Jurkat, Clone E6-1 (cell line): Measurements from ENCODE around the gene CEND1.

ENCODE experiments used
- DNase-seq: peaks from one replicate; pipeline ENCODE4 v3.0.0-alpha.2; 2011; ENCODE audit warnings: low read depth, low spot score
- H3K4me3 ChIP-seq: 2 replicates; pipeline ENCODE4 v1.5.1; 2011; ENCODE audit warnings: mild to moderate bottlenecking, low read length, control low read depth, moderate library complexity

The CEND1 gene

DNA sequence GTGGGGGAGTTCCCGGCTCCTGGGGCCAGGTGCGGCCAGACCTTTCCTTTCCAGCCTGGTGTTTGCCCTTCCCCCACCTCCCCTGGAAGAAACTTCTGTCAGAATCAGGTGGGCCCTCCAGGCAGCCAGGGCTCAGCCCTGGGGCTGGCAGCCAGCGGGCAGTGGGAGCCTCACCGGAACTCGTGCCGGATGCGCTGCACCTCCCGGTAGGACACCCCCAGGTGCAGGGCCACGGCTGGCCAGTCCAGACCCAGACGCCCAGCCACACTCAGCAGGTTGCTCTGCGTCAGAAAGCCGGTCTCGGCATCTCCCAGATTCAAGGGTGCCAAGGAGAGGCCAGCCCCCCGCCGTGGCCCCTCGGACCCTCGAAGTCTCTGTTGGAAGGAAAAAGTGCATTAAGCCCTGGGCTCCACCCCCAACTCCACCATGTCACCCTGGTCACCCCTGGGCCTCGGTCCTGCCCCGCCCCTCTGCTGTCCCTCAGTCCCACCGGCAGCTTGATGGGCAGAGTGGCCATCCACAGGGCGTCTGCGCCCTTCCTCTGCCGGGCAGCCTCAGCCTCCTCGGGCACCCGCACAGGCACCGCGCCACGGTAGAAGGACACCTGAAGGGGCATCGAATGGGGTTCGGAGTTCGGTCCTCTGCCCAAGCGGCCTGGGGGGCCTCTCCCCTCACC, 9.9 kb upstream of the CEND1 start:
- DNase-seq = no peak
- H3K4me3 ChIP-seq = no peak overlapping the region

DNA sequence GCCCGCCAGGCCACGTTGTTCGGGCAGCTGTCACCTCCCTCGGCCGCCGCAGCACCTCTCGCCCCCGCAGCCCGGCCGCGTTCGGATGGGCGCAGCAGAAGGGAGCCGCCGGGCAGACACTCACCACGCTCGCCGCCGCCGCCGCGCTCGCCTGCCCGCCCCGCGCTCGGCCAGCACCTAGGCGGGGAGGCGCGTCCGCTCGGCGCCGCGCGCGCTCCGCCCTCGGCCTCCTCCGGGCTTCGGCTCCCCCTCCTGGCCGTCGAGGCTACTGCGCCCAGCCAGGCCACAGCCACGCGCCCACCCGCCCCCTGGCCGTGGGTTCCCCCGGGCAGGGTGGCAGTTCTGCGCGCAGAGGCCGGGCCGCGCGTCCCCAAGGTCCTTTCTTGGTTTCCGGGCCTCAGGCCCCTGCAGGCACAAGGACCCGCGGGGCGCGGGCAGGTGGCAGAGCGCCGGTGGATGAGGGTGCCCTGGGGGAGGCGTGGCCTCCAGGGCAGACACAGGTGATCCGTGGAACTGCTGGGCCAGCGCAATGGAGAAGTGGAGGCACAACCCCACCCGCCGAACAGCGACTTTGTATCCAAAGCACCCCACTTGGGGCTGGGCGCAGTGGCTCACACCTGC, 8.3 kb upstream of the CEND1 start, which contains the start of gene SLC25A22:
TSS of gene SLC25A22 (minus strand) at position 189 of the 621 bp plus-strand sequence. CDS start 3,275 bp downstream, outside the sequence.
- H3K4me3 ChIP-seq = peak within 1 kb of the TSS; percentile 85
- no peak for DNase-seq

DNA sequence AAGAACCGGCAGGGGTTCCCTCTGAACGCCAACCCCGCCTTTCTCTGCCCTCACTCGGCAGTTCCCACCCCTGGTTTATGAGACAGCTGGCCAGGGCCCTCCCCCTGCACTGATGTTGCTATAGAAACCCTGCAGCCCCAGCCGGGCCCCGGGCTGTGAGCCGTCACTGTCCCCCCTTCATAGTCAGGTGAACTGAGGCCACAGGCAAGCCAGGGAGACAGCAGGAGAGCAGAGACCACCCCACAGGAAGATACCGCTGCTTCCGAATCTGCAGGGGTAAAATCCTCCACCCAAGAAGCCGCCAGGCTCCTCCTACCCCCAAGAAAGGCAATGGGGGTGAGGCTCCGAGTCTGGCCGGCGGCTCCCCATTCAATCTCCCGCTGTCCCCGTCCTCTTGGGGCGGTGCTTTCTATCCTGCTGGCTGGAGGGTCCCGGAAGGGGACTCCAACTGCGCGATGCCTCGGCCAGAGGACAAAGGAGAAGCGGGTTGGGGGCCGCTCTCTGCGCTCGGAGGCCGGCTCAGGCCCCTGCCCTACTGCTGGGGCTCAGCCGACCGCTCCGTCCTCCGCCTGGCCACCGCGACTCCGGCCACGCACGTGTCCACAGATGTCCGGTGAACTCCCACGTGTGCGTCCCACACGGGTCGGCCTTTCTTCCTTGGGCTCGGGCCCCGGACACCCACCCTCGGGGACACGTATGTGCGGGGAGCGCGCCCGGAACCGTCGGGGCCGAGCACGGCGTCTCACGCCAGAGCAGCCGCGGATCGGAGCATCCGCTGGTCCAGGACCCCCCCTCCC, 7.6 kb upstream of the CEND1 start:
- DNase-seq = peak; percentile 80
- peak overlapping the region; percentile 85 for H3K4me3 ChIP-seq

DNA sequence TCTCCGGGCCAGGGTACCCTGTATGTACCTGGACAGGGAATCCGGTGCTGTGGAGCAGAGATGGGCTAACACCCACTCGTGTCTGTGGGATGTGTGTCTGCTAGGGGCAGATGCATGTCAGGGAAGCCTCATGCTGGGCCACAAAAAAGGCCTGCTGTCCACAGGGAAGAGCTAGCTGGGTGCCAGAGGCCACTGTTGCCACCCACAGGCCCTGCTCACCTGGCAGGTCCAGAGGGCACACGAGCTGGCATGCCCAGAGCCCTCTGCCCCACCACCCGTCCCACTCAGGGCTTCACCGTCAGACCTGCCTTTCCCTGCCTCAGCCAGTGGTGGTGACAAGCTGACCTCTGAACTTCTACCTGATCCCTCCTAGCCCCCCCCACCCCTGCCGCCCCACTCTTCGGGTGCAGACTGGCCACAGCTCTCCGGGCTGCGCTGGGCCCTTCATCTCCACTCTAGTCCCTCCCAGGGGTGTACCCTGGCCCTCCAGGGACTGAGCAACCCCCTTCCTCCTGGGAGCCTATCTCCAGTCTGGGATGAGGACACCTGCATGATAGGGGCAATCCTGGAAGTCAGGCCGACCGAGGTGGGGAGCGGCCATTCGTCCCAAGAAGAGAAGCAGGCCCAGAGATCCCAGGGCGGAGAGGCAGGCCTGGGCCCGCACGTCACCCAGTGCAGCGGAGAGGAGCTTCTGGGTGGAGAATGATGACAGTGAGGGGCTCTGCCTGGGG, 6.8 kb upstream of the CEND1 start:
- DNase-seq = no peak
- H3K4me3 ChIP-seq = peak overlapping the region; percentile 85

DNA sequence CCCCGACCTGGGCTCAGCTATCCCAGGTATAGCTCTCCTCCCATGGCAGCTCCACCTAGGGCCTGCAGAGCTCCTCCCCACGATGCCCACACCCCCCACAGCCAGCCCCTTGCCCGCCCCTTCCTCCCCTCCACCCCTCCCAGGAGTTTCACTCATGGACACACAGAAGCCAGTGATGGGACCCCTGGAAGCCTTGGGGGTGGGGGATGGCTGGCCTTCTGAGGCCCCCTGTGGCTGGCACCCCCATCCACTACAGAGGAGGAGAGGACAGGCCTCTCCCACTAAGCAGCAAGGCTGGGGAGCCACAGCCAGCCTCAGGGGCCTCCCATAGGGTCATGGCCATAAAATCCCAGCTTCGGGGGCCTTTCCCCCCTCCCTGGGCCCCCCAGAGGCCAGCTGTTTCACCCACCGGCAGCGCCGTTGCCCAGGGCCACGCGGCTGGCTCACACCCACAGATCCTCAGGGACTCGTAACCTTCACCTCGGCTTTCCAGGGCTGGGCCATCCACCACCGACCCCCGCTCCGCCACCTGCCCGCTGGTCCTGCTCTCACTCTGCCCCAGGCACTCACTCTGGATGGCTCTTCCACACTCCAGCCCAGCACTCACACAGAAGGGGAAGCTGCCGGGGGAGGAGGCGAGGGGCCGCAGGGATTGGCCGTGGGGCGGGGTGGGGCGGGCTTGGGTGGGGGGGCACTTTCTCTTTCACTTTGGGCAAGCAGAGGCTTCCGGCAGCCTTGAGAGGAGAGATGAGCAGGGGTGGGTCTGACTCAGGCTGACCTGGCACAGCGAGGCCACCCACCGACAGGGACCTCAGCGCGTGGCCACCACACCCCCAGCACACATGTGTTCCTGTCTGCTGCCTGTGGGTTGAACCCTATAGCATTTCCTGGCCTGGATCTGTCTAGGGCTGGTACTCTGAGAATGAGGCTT, 6.0 kb upstream of the CEND1 start:
- DNase-seq = peak; percentile 60
- peak overlapping the region; percentile 85 for H3K4me3 ChIP-seq

DNA sequence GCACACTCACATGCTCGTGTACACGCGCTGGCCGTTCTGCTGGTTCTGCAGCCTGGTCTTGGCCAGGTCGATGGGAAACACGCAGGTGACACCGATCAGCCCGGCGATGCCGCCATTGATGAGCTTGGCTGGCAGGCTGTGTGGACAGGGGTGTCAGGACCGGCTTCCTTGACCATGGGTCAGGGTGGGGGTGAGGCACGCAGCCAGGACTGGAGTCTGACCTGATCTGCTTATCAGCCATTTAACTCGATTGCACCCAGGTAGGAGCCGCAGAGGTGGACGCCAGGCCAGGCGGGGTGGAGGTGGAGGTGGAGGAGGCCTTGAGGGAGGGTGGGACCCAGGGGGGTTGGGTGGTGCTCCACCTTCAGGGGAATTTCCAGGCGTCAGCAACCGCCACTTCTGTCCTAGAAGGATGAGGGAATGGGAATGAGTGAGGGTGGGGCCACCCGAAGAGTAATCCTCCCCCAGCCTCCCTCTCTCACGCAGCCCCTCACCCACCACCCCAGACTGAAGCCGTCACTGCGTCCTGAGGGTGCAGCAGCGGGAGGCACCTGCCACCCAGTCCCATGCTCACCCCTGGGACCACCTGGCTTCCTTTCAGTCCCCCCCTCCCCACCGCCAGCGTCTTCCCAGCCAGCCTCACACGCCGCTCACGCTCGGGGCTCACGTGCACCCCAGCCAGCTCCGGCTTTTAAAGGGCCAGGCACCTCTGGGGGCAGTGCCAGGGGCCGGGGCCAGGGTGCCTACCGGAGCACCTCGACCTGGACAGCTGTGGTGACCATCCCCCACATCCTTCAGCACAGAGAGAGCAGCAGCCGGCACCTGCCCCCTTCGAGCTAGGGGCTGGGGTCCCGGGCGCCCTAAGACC, 5.1 kb upstream of the CEND1 start:
- peak overlapping the region; percentile 85 for H3K4me3 ChIP-seq
- DNase-seq = no peak

DNA sequence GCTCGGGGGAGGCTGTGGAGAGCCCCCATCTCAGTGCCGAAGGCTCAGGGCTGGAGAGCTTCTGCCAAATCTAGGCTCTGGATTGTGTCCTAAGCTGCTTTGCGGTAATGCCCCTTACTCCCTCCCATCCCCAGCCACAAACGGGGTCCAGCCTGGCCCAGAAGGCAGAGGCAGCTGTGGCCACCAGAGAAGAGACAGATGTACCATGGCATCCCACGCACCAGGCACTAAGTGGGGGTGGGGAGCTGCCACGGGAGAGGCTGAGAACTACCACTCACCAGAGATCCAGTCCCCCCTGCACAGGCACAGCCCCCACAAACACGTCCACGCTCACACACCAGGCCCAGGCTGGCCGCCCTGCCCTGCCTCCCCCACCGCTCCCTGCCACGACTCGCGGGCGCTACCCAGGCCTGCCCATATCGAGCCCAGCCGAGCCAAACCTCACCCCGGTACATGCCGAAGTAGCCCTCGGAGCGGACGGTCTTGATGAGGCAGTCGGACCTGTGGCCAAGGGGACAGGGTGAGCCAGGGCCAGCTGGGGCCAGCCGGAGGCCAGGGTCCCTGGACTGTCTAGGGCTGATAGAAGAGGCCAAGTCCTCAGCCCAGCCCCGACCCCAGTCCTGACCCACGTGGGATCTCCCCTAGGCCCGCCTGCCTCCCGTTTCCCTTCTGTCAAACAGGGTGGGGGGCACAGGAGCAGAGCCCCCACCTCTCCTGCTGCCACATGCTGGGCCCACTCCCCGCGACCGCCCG, 4.3 kb upstream of the CEND1 start:
- H3K4me3 ChIP-seq = no peak overlapping the region
- DNase-seq = no peak

DNA sequence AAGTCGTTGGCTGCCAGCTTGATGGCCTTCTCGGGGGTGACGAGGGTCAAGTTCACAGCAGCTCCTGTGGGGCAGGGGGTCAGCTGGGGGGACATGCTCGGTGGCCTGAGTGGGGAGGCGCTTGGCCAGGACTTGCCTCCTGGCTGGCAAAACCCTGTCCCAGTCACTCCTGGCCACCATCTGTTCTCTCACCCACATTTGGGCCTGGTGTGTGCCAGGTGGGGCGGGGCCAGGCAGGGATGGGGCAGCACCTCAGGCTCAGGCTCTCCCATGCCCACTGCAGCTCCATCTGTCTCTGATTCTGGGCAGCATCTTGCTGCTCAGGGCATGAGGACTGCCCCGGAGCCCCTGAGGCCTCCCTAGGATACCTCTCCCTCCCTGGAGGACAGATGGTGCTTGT, 3.7 kb upstream of the CEND1 start:
- no peak for DNase-seq
- H3K4me3 ChIP-seq = no peak overlapping the region

DNA sequence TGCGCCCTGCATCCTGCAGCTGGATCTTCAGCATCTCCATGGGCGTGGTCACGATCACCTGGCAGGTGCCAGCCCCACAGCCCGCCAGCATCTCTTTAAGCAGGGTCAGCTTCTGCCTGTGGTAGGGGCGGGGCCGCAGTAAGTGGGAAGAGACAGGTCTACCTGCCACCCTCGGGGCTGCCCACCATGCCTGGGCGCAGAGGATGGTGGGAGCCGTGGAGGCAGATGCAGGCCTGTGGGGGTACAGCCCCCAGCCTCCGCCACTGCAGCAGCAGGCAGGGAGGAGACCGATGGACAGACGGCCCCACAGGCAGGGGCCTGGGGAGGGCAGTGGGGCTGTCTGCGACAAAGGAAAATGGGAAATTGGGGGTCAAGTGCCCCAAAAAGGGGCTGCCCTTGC, 3.0 kb upstream of the CEND1 start:
- no peak overlapping the region for H3K4me3 ChIP-seq
- DNase-seq = no peak

DNA sequence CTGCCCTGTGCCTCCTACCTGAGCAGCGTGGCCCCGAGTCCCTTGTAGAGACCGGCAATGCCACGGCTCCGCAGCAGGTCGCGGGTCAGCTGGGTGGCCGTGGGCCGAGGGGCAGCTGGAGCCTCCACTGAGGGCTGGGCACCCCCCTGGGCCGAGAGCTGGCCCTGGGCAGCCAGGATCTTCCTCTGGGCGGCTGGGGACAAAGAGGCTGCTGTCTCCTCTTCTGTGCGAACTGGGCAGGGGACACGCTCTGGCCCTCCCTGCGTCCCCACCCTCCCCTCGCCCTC, 2.6 kb upstream of the CEND1 start:
- no peak overlapping the region for H3K4me3 ChIP-seq
- no peak for DNase-seq

DNA sequence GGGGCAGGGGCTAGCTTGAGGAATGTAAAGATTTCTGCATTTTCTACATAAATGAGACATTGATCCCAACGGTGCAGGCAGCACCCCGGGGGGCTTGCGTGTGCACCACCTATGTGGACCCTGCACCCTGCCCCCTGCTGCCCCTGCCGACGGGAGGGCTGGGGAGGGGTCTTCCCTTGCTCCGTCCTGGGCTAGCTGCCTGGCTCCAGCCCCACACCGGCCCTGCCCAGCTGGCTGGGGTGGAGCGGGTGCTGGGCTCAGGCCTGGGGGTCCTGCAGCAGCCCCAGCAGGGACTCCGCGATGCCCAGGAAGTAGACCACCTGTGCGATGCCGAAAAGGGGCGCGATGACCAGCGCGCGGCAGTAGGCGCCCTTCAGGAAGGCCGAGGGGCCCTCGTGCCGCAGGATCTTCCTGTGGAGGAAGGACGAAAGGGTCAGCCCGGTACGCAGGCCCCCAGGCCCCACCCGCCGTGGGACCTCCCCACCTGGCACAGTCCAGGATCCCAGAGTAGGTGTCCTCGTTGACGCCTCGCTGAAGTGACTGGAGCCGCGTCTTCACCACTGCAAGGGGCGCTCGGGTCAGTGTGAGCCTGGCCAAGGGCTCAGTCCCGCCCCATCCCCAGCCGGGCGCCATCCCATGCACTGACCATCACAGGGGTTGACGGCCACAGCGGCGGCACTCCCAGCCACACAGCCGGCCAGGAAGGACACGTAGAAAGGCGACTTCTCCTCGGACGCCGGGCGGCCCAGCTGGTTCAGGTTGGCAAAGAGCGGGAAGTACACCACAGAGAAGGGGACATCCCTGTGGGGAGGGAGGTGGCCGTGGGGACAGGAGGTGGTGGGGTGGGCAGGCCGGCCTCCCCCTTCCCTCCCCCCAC, 2.0 kb upstream of the CEND1 start:
- no peak overlapping the region for H3K4me3 ChIP-seq
- DNase-seq = no peak

DNA sequence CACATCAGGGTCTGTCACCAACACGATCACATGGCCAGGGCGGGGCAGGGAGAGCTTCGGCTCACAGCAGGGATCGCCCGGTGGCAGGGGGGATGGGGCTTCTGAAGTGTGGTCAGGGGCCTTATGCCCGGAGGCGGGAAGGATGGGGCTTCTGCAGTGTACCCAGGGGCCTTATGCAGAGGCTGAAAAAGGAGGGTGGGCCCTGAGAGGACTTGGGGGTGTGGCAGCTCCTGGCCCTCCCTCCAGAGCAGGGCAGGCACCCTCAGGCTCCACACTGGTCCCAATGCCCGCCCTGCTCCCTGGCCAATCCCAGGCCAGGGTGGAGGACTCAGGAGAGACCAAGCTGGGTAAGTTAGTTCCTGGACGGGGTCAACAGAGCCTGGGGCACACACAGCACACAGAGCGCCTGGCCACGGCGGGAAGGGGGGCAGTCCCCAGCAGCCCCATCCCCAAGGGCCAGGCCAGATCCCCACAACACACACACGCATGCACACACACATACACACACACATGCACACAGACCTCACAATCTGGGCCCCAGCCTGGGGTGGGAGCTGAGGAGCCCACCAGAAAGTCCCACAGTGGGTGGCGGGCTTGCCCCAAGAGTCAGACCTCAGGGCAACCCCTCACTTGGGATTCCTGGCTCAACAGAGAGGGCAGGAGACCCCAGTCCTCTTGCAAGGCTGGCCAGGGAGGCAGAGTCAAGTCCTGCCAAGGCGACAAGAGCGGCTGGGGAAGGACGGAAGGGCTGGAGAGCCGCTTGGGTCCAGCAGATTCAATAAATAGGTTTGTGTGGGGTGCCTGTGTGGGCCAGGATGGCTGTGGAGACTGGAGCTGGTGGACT, 1.1 kb upstream of the CEND1 start:
- H3K4me3 ChIP-seq = no peak overlapping the region
- DNase-seq = no peak

DNA sequence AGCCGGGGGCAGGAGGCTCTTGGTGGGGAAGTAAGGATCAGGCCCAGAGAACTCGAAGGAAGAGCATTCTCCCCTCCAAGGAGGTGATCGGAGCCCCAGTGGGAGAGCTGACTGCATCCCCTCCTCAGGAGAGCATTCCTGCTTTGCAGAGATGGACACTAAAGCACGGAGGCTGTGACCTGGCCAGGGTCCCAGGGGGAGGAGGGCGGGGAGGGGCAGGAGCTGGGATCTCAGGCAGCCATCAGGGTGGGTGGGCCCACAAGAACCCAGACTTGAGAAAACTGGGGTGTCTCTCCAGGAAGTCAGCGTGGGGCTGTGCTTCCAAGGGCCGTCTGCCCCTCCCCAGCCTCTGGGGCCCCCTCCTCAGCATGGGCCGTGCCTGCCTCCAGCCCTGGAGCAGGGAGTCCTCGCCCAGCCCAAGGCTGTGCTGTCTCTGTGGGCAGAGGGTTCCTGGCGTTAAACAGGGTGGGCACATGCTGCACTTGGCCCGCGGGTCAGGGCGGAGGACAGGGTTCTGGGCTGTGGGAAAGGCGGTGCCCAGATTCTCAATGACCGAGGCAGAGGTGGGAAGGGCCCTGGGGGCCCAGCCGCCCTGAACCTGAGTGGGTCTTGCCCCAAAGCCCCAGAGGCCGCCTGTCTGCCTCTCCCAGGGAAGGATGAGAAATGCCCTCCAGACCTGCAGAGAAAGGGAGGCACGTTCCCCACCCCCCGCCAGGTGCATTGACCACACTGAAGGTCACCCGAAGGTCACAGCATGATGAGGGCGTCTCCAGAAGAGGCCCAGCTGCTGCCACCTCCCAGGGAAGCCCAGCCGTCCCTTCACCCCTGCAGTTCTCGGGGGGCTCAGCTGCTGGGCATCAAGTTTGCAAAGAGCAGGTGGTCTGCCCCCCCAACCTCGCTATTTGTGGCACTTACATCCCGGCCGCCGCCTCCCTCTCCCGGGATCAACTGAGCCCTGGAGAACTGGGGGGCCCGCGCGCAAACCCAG, 643 bp downstream of the CEND1 start:
- H3K4me3 ChIP-seq = no peak overlapping the region

DNA sequence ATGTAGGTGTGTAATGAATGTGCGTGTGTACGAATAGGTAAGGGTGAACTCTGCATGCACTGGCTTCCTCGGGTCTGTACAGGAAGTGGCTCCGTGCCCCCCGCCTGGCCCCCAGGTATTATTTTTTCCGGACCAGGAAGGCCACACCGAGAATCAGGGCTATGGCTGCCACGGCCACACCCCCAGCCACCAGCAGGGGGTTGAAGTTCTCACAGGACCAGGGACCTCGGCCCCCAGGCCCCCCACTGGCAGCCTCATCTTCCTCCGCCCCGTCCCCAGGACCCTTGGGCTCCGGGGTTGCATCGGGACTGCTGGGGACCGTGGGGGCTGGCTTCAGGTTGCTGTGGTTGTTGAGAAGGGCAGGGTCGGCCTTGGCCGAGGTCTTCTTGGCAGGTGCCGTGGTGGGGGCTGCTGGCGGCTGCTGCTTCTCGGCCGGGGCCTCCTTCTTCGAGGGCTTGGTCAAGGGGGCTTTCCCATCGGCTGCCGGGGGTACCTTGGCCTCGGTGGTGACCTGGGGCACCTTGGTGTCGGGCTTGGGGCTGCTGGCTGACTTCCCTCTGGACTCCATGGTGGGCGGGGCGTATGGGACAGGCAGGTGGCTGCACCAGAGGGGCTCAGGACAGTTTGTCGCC, 1.8 kb downstream of the CEND1 start:
- H3K4me3 ChIP-seq = no peak overlapping the region
- DNase-seq = no peak

More for the DNA sequence above, 643 bp downstream of the CEND1 start:
- no peak for DNase-seq
